Activated CD4-positive, CD25-positive, alpha-beta regulatory T cell treated with anti-CD3 and anti-CD28 coated beads, Interleukin-2, amount 50 U/mL, for 72 hours (primary cell): ENCODE data around the gene MATR3.
"Not testable (repeated sequence)": the region's sequence is repeated elsewhere in the genome, so short reads cannot be mapped to it uniquely, and the experiment has no call there.

ENCODE experiments used
- DNase-seq: peaks from one replicate; pipeline ENCODE4 v3.0.0; 2021

MATR3 gene

DNA sequence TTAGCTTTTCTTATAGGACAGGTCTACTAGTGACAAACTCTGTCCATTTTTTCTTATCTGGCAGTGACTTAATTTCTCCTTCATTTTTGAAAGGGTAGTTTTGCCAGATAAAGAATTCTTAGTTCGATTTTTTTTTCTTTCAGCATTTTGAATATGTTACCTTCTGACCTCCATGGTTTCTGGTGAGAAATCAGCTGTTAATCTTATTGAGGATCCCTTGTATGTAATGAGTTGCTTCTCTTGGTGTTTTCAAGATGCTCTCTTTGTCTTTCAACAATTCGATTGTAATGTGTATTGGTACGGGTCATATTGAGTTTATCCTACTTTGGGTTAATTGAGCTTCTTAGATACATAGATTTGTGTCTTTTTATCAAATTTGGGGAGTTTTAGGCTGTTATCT, 60.6 kb downstream of the MATR3 start:
- no peak for DNase-seq

GRCh38 chr5:139355900-139356299, 62.4 kb downstream of the MATR3 start:
- DNase-seq = not testable (repeated sequence)

GRCh38 chr5:139358064-139358463, 64.5 kb downstream of the MATR3 start:
- DNase-seq = no peak

GRCh38 chr5:139360384-139360783, 66.8 kb downstream of the MATR3 start:
- DNase-seq = no peak

DNA sequence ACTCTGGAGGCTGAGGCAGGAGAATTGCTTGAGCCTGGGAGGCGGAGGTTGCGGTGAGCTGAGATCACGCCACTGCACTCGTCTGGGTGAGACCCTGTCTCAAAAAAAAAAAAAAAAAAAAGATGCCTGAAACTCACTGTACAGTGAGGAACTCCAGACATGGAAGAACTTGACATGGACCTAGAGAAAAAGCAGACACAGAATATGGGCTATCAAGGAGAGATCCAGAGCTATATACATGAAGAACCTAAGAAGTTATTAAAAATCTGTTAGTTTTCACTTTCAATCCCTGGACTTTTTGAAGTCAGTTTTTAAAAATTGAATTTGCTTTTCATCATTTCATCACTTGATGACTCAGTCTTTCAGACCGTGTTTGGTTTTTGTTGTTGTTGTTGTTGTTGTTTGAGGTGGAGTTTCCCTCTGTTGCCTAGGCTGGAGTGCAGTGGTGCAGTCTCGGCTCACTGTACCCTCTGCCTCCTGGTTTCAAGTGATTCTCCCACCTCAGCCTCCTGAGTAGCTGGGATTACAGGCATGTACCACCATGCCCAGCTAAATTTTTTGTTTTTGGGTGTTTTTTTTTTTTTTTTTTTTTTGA, 68.4 kb downstream of the MATR3 start:
- DNase-seq = no peak

GRCh38 chr5:139363937-139364336, 70.4 kb downstream of the MATR3 start:
- DNase-seq = no peak

- no peak for DNase-seq
Observed at GRCh38 chr5:139364466-139364865, 70.9 kb downstream of the MATR3 start.

DNA sequence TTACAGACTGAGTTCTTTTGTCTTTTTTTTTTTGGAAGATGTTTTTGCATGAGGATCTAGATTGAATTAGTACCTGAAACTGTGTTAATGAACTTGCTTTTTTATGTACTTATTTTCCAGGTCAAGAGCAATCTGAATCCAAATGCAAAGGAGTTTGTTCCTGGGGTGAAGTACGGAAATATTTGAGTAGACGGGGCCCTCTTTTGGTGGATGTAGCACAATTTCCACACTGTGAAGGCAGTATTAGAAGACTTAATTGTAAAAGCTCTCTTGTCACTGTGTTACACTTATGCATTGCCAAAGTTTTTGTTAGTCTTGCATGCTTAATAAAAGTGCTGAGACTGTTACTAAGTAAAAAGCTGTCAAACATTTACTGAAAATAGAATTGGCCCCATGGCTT, 75.1 kb downstream of the MATR3 start:
- DNase-seq = no peak

- no peak for DNase-seq
Observed at GRCh38 chr5:139369181-139369580, 75.6 kb downstream of the MATR3 start.

DNA sequence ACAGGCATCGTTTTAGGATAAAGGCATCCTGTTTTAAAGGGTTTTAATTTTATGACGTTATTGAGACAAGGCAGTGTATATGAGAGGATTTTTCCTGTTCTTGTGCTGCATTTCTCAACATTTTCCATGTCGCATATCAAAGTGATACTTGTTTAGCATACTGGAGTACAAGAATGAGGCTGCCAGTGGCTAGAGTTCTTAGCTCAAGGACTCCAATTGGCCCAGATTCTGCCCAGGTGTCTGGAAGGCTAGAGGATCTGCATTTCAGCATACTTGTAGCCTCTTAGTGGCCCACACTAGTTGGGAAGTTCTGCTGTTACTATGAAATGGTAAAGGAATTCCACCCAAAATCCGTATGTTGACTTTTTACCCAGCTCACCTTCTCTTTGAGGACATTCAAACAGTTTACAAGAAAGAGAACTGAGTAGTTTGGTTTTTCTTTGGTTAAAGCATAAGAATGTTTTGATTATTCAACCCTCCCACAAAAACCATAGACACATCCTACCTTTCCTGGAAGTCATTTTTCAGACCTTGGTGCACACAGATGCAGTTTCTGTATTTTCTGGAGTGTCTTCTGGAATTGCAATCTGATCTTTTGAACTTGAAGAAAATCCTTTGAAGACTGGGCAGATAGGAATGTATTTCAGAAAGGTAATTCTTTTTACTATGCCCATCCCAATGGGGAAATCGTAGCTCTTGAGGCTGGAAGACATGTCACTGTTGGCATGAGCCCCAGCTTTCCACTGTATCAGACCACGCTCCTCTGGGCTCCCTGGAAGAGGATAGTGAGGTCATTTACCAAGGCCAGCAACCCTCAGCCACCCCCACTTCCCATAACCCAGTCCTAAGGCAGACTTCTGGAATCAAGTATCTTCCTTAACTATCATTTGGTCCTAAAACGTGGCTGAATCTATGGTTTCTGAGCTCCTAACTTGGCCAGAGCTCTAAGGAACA, 78.2 kb downstream of the MATR3 start:
- DNase-seq = no peak

DNA sequence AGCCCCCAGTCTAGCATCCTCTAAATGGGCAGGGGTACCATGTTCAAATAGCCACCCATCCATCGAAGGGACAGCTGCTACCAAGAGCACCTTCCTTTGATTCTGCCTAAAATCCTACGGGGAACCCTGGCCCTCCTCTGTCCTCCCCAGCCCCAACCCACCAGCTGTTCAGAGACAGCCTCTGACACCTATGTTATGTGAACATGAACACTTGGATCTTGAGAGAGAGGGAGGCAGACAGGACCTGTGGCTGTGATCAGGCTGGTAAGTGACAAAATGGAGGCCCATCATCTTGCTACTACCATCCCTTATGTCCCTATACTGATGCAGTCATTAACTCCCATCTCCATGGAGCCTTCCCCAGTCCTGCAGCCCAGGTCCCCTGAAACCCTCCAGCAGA, 81.4 kb downstream of the MATR3 start:
- DNase-seq = no peak

DNA sequence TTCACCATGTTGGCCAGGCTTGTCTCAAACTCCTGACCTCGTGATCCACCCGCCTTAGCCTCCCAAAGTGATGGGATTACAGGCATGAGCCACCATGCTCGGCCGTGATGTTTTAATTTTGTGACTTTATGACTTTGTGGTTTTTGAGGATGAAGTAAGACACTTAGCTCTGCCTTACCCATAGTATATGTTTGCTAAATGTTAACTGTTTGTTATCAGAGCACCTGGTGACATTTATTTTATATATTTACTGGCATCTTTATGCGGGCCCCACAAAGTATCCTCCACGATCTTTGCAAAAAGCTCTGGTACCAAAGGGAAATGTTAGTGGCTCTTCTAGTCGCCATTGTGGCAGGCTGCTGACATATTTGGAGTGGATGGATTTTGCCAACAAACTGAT, 82.8 kb downstream of the MATR3 start:
- DNase-seq = no peak

DNA sequence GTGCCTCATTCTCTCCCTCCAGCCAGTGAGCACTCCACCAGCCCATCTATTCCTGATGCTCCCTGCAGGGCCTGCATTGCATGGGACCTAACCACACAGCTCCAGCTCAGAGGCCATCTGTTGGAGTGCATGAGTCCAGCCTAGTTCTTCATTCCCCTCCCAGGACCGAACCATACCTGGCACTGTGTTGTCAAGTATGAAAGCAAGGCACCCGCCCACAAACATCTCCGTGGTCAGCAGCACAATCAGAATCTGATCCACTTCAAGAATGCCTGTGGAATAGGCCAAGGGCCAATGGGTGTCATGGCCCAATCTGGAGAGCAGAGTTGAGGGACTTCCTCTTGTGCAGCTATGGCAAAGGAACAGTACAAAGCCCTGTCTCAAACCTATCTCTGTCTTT, 83.7 kb downstream of the MATR3 start:
- DNase-seq = no peak

GRCh38 chr5:139378101-139378825, 84.7 kb downstream of the MATR3 start:
- DNase-seq = no peak

- DNase-seq = no peak
Observed at GRCh38 chr5:139378941-139379361, 85.4 kb downstream of the MATR3 start.

DNA sequence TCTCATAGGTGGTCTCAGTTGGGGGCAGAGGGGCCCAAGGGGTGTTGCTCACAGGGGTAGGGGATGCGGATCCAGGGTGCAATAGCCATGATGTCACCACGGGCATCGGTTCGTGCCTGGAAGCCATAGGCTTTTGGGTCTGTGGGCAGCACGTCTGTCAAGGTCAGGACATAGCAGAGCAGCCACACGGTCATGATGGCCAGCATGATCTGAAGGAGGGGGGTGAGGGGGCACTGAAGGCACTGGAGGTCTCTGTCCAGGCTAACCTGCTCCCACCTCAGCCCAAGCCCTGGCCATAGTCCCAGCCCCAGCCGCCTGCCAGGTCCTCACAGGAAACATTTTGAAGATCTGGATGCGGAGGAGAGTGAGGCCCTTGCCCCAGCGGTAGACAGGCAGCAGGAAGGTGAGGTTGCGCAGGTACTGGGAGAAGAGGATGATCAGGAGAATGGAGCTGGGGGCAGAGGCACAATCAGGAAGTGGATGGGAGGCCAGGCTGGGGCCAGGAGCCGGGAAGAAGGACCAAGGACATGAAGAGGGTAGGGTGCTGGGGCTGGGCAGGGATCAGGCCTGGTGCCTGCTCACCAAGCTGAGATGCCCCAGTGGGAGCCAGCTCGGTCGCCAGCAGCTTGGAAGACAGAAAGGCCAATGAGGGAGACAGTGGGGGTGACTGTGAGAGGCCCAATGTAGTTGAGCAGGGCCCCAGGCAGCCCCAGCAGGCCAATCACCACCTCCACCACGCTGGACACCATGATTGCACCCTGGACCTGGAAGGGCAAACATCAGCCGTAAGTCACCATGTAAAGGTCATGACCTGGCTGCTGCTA, 86.3 kb downstream of the MATR3 start:
- no peak for DNase-seq
